HG03432 (cell line): Measurements from ENCODE around the gene MIER2.
"Not testable (repeated sequence)": the region's sequence is repeated elsewhere in the genome, so short reads cannot be mapped to it uniquely, and the experiment has no call there.

Source experiments
- ATAC-seq: cut with Tn5 transposase; IDR thresholded peaks from one replicate; pipeline ENCODE4 v1.9.1; 2021; ENCODE audit warnings: mild to moderate bottlenecking, moderate library complexity; ENCODE audit not compliant: unreplicated experiment

MIER2 gene, protein sequence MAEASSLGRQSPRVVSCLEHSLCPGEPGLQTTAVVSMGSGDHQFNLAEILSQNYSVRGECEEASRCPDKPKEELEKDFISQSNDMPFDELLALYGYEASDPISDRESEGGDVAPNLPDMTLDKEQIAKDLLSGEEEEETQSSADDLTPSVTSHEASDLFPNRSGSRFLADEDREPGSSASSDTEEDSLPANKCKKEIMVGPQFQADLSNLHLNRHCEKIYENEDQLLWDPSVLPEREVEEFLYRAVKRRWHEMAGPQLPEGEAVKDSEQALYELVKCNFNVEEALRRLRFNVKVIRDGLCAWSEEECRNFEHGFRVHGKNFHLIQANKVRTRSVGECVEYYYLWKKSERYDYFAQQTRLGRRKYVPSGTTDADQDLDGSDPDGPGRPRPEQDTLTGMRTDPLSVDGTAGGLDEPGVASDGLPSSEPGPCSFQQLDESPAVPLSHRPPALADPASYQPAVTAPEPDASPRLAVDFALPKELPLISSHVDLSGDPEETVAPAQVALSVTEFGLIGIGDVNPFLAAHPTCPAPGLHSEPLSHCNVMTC

GRCh38 chr19:344625-345319 is at the start of gene MIER2:
Gene MIER2 (minus strand): TSS chr19:344796. CDS start chr19:344782, 14 bp downstream.
- ATAC-seq, result peak; percentile 91

- ATAC-seq, result not testable (repeated sequence)
These were observed 49.0 kb upstream of the MIER2 start for GRCh38 chr19:393560-393959.

GRCh38 chr19:392375-392970 is 47.9 kb upstream of the MIER2 start:
- ATAC-seq, result no peak

- ATAC-seq, result no peak
These were observed 47.3 kb upstream of the MIER2 start for GRCh38 chr19:391726-392374.

DNA sequence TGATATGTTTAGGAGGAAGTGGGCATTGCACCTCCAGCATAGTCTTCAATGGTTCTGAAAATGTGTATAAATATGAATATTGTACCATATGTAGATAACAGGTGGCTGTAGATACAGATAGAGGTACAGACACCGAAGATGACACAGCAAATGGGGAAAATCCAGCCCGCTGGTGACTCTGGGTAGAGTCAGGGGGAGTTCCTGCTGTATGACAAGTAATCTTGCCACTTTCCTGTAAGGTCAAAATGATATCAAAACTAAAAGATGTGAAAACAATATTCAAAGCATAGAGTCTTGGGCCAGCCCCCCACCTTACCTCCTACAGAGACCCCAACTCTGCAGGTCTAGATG is 46.6 kb upstream of the MIER2 start:
- ATAC-seq, result no peak

DNA sequence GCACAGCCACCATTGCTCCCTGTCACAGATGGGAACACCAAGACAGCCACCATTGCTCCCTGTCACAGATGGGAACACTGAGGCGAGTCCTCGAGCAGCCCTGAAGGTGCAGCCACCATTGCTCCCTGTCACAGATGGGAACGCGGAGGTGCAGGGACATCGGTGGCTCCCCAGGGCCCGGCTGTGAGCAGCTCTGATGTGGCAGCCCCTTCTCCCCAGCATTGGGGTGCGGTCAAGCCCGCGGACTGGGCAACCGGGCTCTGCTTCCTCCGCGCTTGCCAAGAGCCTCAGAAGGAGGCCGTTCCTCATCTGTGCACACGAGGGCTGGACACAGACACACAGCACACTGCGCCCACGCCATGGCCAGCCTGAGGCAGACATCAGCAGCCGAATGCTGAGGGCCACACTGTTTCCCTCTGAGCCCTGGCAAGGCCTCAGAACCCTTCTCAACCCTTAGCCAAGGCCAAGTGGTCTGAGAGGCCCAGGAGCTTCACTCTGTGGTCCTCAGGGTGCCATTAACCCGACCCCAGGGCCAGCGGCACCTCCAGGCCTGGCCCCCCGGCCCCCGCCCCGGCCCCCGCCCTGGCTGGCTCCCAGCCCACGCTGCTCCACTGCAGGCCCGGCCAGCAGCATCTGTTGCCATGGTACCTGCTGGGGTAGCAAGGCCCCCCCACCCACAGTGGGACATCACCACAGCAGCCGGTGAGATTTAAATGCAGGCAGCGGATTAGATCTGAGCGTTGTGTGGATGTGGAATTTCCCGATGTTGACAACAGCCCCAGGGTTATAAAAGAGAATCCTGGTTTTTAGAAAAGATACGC is 46.0 kb upstream of the MIER2 start:
- no peak for ATAC-seq

DNA sequence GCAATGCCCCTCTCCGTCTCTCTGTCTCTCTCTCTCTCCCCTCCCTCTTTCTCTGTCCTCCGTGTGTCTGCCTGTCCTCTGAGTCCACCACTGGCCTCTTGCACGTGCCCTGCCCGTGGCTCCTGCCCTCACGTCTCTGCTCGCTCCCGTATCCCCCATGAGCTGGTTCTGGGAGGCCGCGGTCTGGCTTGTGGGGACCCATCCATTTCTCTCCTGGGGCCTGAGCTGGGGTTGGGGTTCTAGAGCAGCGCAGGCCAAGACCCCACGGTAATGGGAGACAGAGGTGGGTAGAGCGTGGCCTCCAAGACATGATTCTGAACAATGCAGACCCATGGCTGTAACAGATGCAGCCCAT is 45.3 kb upstream of the MIER2 start:
- no peak for ATAC-seq

- ATAC-seq, result no peak
These were observed 44.8 kb upstream of the MIER2 start for GRCh38 chr19:389255-389934.

GRCh38 chr19:388691-389090 is 44.1 kb upstream of the MIER2 start:
- no peak for ATAC-seq

- no peak for ATAC-seq
These were observed 43.2 kb upstream of the MIER2 start for GRCh38 chr19:387777-388176.

DNA sequence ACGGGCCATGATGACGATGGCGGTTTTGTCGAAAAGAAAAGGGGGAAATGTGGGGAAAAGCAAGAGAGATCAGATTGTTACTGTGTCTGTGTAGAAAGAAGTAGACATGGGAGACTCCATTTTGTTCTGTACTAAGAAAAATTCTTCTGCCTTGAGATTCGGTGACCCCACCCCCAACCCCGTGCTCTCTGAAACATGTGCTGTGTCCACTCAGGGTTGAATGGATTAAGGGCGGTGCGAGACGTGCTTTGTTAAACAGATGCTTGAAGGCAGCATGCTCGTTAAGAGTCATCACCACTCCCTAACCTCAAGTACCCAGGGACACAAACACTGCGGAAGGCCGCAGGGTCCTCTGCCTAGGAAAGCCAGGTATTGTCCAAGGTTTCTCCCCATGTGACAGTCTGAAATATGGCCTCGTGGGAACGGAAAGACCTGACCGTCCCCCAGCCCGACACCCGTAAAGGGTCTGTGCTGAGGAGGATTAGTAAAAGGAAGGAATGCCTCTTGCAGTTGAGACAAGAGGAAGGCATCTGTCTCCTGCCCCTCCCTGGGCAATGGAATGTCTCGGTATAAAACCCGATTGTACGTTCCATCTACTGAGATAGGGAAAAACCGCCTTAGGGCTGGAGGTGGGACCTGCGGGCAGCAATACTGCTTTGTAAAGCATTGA is 42.2 kb upstream of the MIER2 start:
- not testable (repeated sequence) for ATAC-seq

DNA sequence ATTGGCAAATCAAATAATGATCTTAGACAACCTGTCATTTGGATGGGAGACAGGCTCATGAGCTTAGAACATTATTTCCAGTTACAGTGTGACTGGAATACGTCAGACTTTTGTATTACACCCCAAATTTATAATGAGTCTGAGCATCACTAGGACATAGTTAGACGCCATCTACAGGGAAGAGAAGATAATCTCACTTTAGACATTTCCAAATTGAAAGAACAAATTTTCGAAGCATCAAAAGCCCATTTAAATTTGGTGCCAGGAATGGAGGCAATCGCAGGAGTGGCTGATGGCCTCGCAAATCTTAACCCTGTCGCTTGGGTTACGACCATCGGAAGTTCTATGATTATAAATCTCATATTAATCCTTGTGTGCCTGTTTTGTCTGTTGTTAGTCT is 41.6 kb upstream of the MIER2 start:
- not testable (repeated sequence) for ATAC-seq

DNA sequence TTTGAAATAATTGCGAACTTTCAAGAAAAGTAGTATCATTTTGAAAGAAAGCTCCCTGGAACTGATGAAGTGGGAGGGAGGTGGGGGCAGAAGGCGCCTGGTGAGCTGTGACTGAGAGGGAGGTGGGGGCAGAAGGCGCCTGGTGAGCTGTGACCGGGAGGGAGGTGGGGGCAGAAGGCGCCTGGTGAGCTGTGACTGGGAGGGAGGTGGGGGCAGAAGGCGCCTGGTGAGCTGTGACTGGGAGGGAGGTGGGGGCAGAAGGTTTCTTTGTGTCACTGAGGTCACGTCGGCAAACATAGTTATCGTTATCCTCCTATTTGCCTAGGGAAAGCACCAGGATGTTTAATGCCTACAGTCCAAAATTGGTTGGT is 40.2 kb upstream of the MIER2 start:
- ATAC-seq, result no peak

DNA sequence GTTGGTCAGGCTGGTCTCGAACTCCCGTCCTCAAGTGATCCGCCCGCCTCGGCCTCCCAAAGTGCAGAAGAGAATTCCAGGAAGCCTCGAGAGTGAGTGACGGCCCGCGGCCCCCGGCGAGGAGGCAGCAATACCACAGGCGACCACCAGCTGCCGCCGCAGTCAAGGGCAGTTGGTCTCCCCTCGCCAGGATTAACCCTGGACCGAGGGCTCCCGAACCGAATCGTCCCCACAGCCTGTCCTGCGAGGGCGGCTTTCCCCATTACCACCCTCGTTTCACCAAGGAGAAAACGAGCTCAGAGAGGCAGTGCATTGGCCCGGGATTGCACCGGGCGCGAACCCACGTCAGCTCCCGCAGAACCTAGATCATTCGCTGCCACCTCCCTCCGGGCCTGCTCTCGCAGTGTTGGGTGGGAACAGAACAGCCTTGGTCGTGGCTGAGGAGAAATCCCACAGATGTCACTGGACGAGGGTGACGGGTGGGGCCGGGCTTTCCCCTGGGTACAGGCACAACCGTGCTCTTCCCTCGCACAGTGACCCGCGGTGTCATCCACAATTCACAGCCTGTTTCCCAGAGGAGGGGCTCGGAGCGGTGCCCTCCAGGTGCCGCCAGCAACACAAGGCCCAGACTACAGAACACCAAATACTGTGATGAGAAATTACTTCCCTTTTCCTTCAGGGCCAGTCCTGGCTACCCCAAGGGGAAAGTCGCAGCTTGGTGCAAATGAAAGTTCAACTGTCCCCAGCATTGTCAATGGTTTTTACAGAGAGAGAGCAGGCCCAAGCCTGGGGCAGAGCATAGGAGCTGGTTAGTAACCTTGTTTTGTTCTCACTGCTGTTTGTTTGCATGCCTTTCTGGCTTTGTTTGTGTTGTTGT is 39.6 kb upstream of the MIER2 start:
- no peak for ATAC-seq

DNA sequence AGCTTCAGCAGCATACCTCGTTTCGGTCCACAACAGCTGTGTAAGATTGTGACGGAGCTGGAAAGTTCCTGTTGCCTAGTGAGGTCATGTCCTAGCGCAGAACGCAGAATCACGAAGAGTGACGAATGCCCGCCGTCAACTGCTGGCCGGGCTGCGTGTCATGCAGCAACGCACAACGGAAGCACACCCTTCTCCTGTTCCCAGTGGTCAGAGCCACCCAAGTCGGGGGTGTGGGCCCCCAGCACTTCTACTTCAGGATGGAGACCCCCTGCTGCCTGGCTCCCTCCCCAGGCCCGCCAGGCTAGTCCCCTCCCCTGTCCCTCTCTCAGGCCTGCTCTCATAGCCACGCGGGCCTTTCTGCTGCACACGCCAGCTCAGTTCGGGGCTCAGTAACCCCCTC is 38.4 kb upstream of the MIER2 start:
- no peak for ATAC-seq

- not testable (repeated sequence) for ATAC-seq
These were observed 38.0 kb upstream of the MIER2 start for GRCh38 chr19:382578-382977.

GRCh38 chr19:381901-382300 is 37.3 kb upstream of the MIER2 start:
- ATAC-seq, result not testable (repeated sequence)

- not testable (repeated sequence) for ATAC-seq
These were observed 36.1 kb upstream of the MIER2 start for GRCh38 chr19:380618-381219.
